ENCODE data around the gene ABCA3. TPM values are rescaled to one million over a fixed set of nuclear protein-coding genes. Genes with fewer than 3 reads are reported as not detected.

ABCA3 gene
- polyA plus RNA-seq, 3 donors, result 4.3 to 5.5 (median 5.4) TPM

DNA sequence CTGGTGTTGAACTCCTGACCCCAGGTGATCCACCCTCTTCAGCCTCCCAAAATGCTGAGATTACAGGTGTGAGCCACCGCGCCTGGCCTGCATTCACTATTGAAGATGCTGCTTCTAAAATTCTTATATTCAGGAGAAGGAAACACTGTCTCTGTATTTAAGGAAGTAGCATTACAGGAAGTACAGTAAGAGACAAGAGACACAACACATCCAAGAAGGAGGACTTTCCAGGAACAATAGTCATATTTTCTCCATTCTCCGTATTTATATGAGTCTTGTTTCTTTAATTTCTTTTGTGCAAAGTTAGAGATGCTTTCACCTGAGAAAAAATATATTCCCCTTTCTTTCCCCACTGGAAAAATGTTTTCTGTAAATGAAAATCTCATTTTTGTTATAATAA is 18.3 kb upstream of the ABCA3 start:
- no peak for DNase-seq (ENCODE audit: low read depth in 3 of 3, low spot score in 2 of 3)

DNA sequence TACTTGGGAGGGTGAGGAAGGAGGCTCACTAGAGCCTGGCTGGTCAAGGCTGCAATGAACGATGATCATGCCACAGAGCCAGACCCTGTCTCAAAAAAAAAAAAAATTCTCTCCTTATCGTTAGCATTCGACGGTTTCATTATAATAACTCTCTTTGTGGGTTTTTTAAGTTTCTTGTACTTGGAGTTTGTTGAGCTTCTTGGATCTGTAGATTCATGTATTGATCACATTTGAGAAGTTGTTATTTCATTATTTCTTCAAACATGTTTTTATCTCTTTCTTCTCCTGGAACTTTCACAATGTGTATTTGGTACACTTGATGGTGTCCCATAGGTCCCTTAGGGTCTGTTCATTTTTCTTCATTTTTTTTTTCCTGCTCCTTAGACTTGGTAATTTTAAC is 16.8 kb upstream of the ABCA3 start:
- DNase-seq (ENCODE audit: low read depth in 3 of 3, low spot score in 2 of 3), result no peak

DNA sequence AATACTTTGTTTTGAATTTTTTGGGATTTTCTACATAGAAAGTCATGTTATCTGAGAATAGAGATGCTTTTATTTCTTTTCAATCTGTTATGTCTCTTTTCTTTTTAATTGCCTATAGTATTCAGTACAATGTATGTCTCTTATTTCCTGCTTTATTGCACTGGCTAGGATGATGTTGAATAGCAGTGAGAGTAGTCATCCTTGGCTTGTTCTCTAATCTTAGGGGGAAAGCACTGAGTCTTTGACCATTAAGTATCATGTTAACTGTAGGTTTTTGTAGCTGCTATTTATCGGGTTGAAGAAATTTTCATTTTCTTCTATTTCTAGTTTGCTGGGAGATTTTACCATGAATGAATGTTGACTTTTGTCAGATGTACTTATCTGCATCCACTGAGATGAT is 10.0 kb upstream of the ABCA3 start:
- DNase-seq (ENCODE audit: low read depth in 3 of 3, low spot score in 2 of 3), result no peak

DNA sequence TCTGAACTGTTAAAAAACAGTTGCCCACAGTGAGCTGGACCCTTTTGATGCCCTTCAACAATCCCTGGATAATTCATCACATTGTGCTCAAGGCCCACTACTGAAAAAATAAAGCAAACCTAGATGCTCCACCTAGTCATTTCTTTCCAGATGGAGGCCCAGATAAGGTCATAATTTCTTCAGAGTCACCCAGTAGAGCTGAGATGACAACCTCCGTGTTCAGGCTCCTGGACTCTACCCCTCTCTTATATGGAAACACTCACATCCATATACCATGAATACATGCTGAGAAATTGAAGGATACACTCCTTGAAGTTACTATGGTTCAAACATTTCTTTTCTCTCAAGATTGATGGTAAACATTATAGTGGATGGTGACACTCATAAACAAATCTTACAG is 2.7 kb upstream of the ABCA3 start:
- no peak for DNase-seq (ENCODE audit: low read depth in 3 of 3, low spot score in 2 of 3)

DNA sequence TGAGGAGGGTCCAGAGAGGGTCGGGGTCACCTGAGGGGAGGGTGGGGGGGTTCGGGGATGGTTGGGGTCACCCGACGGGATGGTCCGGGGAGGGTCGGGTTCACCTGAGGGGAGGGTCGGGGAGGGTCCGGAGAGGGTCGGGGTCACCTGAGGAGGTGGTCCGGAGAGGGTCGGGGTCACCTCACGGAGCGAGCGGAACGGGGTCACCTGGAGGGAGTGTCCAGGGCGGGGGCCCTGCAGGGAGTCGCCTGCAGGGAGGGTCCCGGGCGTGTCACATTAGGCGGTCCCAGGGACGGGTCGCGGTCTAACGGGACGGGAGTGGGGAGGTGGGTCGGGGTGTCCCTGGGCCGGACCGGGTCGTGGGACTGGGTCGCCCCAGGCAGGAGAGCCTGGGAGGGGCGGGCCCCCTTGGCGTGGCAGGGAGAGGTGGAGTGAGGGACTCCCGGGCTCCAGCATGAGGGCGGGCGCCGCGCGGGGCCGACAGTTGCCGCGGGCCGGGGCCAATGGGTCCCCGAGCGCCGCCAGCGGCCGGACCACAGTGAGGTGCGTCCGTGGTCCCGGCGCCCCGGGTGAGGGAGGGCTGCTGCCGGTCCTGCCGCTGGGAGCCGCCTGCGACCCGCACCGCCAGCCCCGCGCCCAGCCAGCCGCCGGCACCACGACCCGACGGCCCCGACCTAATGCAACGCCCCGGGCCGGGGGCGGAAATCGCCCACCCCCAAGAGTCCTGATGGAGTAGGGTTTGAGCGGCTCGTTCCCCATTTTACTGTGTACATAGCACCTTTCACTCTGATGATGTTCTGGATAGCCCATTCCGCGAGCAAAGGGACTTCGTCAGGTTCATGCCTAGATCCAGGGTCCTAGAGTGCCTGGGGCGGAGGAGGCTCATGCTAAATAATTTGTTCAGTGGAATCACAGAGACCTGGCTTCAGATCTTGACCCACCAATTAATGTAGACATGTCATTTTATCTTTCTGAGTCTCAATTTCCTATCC is 1.2 kb upstream of the ABCA3 start:
- no peak for DNase-seq (ENCODE audit: low read depth in 3 of 3, low spot score in 2 of 3)

DNA sequence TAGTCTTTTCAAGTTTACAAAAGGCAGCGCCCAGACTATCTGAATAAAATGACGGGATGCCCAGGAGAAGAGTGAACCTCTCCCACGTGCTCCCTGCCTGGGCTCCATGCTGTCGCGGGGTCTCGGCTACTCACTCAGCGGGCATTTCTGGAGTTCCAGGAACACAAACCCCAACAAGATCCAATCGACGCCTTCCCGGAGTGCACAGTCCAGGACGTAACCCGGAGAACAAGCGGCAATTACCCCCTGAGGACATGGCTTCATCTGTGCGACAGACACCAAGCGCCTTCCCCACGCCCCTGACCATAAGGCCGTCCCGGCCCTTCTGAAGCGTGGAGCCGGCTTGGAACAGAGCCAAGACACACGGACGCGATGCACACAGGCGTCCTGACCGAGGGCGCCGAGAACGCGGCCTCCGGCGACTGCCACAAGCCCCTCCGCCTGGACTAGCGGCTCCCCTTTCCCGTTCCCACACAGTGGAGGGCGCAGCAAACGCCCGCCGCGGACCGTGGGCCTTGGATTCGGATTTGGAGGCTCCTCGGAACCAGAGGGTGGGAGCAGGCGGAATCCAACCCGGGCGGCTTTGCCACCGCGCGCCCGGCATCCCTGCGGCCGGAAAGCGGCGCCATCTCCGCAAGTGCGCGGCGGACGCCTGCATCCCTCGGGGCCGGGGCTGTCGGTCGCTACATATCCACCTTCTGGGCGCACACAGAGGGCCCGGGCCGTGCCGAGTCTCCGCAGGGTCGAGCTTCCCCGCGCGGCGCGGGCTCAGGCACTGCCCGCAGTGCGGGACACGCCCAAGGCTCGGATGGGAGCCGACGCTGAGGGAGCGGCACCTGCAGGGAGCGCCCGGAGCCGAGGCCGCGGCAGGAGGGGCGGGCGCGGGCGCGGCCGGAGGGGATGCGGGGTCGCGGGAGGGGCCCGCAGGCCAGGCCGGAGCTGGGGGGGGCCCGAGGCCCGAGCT is 725 bp downstream of the ABCA3 start:
- peak in 2 of 3 donors; percentile 26 to 27 for DNase-seq (ENCODE audit: low read depth in 3 of 3, low spot score in 2 of 3)

DNA sequence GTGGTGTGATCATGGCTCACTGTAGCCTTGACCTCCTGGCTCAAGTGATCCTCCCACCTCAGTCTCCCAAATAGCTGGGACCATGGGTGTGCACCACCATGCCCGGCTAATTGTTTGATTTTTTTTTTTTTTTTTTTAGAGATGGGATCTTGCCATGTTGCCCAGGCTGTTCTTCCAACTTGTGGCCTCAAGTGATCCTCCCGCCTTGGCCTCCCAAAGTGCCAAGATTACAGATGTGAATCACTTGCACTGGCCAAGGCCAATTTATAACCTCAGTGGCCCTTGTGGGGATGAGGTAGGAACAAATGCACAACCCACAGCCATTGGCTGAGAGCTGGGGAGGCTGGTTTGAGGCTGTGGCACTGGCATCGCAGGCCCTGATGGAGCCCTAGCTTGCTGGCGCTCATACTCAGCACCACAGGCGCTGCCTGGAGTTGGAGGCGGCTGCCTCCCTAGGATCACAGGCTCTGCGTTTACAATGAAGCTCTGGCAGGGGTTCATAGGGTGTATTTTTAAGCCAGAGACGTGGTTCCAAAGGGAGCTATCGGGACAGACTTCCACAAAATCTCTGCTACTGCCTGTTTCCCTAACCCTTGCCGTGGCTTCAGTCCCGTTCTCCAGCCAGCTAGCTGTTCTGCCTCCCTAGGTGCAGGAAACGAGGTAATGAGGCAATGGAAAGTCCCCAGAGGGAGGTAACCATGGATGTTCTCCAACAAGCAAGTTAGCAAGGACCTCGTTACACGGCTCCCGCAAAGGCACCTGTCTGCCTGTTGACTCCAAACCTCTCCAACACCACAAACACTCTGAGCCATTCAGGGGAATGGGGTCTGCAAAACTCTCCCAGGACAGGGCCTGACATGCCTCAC is 2.9 kb downstream of the ABCA3 start:
- no peak for DNase-seq (ENCODE audit: low read depth in 3 of 3, low spot score in 2 of 3)

DNA sequence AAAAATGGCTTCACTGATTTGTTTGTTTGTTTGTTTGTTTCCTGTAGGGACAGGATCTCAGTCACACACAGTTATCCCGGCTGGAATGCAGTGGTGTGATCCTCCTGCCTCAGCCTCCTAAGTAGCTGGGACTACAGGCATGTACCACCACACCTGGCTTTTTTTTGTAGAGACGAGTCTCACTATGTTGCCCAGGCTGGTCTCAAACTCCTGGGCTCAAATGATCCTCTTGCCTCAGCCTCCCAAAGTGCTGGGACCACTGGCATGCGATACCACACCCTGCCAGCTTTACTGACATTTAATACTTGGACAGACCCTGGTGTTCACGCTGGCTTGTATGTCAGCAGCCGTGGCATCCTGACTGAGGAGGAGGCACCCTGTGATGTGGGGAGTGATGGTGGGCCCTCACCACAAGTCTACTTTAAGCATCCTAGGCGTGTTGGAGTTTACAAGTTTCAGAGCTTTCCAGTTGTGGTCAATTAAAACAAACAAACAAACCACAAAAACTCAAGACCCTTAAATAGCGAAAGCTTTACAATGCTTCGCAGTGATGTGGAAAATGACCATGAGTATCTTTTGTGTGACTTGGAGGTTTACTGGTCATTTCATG is 5.1 kb downstream of the ABCA3 start:
- no peak for DNase-seq (ENCODE audit: low read depth in 3 of 3, low spot score in 2 of 3)

DNA sequence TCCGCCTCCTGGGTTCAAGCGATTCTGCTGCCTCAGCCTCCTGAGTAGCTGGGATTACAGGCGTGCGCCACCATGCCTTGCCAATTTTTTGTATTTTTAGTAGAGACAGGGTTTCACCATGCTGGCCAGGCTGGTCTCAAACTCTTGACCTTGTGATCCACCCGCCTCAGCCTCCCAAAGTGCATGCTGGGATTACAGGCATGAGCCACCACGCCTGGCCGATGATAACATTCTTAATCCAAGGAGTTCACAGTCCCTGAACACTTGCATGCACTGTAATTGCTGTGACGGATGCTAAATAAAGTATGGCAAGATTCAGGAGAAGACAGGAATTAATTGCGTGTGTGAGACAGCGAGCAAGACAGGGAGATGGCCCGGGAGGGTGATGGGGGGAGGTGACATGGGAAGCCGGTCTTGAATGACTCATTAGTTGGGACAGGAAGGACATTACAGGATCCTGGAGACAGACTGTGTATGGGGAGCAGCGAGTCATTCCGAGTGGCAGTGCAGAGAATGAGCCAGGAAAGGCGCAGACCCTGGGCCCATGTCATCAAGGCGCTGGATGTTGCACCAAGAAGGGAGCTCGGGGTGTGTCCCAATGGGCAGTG is 6.7 kb downstream of the ABCA3 start:
- no peak for DNase-seq (ENCODE audit: low read depth in 3 of 3, low spot score in 2 of 3)

DNA sequence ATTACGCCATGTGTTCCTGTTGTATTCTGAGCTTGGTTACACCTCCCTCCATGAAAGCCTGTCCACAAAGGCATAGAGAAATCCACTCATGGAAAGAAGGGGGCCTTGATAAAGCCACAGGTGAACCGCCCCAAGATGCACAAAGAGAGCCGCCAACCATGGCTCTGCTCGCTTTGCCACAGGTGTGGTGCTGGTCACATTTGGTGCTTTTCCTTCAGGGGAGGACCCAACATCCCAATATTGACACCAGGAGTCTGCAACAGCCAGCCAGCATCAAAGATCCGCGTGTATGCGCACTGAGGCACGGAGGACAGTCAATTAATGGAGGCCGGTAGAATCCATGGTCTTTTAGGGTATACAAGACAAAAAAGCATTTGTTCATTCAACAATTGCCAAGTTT is 7.3 kb downstream of the ABCA3 start:
- no peak for DNase-seq (ENCODE audit: low read depth in 3 of 3, low spot score in 2 of 3)

DNA sequence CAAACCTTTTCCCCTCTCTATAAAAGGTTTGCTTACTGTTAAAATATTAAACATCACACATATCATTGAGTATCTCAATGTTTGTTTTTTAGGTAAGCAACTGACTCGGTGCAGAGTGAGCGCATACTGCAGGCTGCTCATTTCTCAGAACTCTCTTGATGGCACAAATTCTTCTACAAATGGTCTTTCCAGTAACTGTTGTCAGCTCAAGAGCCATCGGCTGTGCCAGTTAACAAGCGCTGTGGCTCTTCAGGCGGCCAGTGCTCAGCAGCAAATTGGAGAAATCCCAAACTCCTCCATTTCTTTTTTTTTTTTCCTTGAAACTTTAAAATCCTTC is 8.6 kb downstream of the ABCA3 start:
- no peak for DNase-seq (ENCODE audit: low read depth in 3 of 3, low spot score in 2 of 3)

DNA sequence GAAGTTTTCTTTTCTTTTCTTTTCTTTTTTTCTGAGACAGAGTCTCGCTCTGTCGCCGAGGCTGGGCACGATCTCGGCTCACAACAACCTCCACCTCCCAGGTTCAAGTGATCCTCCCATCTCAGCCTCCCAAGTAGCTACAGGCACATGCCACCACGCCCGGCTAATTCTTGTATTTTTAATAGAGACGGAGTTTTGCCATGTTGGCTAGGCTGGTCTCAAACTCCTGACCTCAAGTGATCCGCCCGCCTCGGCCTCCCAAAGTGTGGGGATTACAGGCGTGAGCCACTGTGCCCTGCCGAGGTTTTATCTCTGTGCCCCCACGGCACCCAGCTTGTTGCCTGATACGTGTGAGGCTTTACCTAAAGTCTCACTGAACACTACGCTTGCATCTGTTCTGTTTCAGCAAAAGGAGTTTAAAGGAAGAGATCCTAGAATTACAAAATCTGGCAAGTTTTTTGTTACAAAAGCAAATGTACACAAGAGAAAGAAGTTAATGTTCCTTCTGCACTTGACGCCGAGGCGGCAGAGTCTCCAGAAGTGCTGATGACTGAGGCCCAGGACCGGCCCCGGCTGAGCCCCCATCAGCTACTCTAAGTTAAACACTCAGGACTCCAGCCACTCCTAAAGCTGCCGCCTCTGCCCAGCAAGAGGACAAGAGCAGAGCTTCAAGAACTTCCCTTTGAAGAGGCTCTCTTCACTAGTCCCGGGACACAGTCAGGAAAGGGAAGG is 9.2 kb downstream of the ABCA3 start:
- DNase-seq (ENCODE audit: low read depth in 3 of 3, low spot score in 2 of 3), result no peak

DNA sequence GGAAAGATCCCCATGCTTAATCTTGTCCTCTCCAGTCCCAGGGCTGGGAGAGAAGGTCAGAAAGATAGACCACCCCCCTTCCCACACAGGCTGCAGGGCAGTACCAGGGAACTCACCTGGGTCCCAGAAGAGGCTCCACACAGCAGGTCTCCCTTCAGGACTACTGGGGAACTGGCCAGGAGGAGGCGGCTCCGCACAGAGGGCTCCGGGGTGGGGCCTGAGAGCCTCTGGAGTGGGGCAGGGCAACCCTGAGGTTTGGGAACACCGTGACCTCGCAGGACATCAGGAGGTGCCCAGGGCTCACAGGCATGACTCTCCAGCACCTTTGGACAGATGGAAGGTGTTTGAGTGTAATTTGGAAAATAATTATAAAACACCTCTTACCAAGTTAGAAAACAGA is 11.0 kb downstream of the ABCA3 start:
- DNase-seq (ENCODE audit: low read depth in 3 of 3, low spot score in 2 of 3), result no peak

DNA sequence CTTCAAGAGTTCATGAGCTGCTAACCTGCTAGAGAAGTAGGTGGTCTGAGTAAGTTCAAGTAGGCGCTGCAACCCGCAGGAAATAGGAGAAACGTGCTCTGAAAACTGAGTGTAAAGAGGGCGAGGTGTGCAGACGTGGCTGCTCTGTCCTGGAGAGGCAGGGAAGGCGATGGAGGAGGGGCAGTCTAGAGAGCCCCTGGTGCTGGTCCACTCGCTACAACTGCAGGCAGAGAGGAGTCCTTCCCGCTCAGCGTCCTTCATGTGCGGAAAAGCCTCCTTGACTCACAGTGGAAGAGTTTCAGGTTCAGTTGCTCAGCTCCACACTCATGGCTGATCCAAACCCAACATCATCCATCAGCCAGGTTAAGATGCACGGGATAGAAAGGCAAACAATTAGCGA is 12.1 kb downstream of the ABCA3 start:
- DNase-seq (ENCODE audit: low read depth in 3 of 3, low spot score in 2 of 3), result no peak

DNA sequence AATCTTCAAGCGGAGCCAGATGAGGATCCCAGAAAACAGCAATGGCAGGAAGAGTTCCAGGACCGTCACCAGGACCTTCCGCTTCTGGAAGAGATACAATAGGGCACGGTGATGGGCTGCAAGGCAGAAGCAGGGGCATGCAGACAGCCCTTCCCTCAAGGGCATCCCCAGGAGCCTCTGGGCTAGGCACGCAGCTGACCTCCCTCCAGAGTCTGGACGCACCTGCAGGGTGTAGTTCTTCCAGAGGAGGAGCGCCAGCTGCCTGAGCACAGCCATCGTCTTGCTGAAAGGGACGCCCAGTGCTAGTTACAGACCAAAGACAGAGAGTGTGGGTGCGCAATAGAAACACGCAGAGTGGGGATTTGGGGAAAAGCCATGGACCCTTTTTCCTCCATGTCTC is 14.3 kb downstream of the ABCA3 start:
- DNase-seq (ENCODE audit: low read depth in 3 of 3, low spot score in 2 of 3), result no peak

DNA sequence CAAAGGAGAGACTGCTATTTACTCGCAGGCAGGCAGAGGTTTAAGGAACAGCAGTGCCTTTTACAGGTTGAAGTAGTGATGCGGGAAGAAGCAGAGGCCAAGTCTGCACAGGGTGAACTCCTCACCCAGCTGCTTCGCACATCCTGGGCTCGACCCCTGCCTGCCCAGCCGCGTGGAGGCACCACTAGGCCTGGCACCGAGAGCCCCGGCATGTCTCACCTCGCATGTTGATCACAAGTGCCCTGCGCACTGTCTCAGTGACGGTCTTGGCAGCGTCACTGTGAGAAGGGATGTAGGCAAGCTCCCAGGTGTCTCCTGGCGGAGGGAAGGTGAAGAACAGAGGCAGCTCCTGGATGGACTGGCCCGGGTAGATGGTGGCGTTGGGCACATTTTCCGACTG is 14.7 kb downstream of the ABCA3 start:
- no peak for DNase-seq (ENCODE audit: low read depth in 3 of 3, low spot score in 2 of 3)

DNA sequence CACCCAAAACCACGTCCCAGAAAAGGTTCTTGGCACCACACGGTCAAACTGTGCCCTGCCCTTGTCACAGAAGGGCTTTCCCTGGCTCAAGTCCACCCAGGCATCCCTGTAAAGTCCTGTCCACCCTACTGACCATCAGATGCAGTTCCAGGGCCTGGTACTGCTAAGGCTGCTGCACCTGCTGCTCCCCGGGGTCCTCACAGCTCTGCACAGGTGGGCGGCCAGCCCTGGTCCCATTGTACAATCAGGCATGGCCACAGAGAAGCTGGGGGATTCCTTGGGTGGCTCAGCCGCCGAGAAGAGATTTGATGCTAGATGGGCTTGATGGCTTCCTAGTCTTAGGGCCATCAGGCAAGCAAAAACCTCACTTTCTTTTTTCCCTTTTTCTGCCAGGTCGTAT is 15.3 kb downstream of the ABCA3 start:
- no peak for DNase-seq (ENCODE audit: low read depth in 3 of 3, low spot score in 2 of 3)

DNA sequence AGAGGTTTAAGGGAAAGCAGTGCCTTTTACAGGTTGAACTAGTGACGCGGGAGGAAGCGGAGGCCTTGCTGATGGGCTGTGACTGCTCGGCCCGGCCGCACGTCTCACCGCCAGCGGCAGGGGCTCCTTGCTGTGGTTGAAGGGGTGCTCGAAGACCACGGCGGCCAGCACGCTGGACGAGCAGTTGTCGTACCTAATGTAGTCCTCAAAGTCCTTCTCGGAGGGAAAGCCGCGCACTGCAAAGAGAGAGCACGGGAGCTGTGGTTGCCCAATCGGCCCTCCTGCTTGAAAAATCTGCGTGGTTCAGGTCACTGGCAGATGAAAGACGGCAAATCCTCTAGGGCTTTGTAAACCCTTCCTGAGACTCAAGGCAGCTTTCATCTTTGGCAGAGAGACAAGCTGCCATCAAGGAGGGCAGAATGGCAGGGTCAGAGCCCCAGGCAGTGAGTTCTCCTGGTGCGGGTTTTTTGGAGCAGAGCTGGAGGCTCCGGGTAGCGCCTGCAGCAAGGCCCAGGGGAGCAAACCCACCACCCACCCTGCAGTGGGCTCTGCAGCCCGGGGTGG is 16.1 kb downstream of the ABCA3 start:
- DNase-seq (ENCODE audit: low read depth in 3 of 3, low spot score in 2 of 3), result no peak

DNA sequence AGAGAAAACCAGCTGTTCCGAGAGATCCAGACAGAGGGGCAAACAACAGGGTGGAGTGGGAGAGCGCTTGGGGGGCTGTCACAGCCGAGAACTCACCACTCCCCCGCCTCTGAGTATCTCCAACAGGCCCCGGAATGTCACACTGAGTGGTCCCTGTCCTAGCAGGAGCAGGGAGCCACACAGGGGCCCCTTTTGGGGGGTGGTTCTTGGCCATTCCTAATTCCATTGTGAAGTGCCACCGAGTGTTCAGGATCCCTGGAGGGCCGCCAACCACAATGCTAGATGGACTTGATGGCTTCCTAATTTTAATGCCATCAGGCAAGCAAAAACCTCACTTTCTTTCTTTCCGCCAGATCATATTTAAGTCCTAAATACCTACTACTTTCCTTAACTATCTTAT is 16.8 kb downstream of the ABCA3 start:
- no peak for DNase-seq (ENCODE audit: low read depth in 3 of 3, low spot score in 2 of 3)
